Erythroblast (primary cell): ENCODE results near the gene RAB2B.

Experiments
- GATA1 ChIP-seq: IDR thresholded peaks from 2 replicates; pipeline ENCODE4 v1.6.1; 2011; ENCODE audit warnings: low read depth, mild to moderate bottlenecking, control low read depth, low read length, moderate library complexity
- POLR2A ChIP-seq: IDR thresholded peaks from 2 replicates; pipeline ENCODE4 v1.6.1; 2011; ENCODE audit warnings: mild to moderate bottlenecking, low read length

GRCh38 chr14:21436567-21437062 is 40.1 kb downstream of the RAB2B start:
- TF ChIP-seq POLR2A (no peak), GATA1 (no peak)
